Mesendoderm (in vitro differentiated cells): ENCODE results near the gene ING3.
A peak's percentile ranks its signal among the peaks of the same experiment; 100 is the strongest.

Experiments used
- DNase-seq: peaks from one replicate; pipeline ENCODE4 v3.0.0; 2013
- H2AK5ac ChIP-seq: 2 replicates; pipeline ENCODE4 v1.6.1; 2013; ENCODE audit warnings: low read length, inconsistent platforms
- H2BK120ac ChIP-seq: 2 replicates; pipeline ENCODE4 v1.6.1; 2013; ENCODE audit warnings: low read depth, mild to moderate bottlenecking, low read length, moderate library complexity, mixed read lengths
- H2BK15ac ChIP-seq: replicated peaks from 2 replicates; pipeline ENCODE4 v1.6.1; 2013; ENCODE audit warnings: low read depth, mild to moderate bottlenecking, moderate library complexity
- H2BK5ac ChIP-seq: 2 replicates; pipeline ENCODE4 v1.6.1; 2013; ENCODE audit warnings: low read length, inconsistent platforms
- H3K18ac ChIP-seq: 2 replicates; pipeline ENCODE4 v1.6.1; 2013; ENCODE audit warnings: mild to moderate bottlenecking, low read length, mixed read lengths
- H3K23ac ChIP-seq: one replicate; pipeline ENCODE4 v1.6.1; 2013; ENCODE audit warnings: low read length
- H3K27ac ChIP-seq: 2 replicates; pipeline ENCODE4 v1.5.1; 2013; ENCODE audit warnings: low read depth, mild to moderate bottlenecking, inconsistent platforms, low read length, moderate library complexity
- H3K27me3 ChIP-seq: 2 replicates; pipeline ENCODE4 v1.6.1; 2013; ENCODE audit warnings: low read length, control low read depth, mild to moderate bottlenecking, inconsistent platforms; ENCODE audit not compliant: insufficient read depth, poor library complexity
- H3K36me3 ChIP-seq: 2 replicates; pipeline ENCODE4 v1.6.1; 2013; ENCODE audit warnings: low read length, inconsistent platforms; ENCODE audit not compliant: control insufficient read depth, insufficient read depth
- H3K4ac ChIP-seq: one replicate; pipeline ENCODE4 v1.6.1; 2013; ENCODE audit warnings: low read depth, mild to moderate bottlenecking, low read length, moderate library complexity
- H3K4me1 ChIP-seq: 2 replicates; pipeline ENCODE4 v1.6.1; 2013; ENCODE audit warnings: low read depth, low read length, inconsistent platforms; ENCODE audit not compliant: control insufficient read depth
- H3K4me2 ChIP-seq: 2 replicates; pipeline ENCODE4 v1.6.1; 2013; ENCODE audit warnings: low read length
- H3K4me3 ChIP-seq: 2 replicates; pipeline ENCODE4 v1.5.1; 2013; ENCODE audit warnings: mild to moderate bottlenecking, low read length
- H3K56ac ChIP-seq: one replicate; pipeline ENCODE4 v1.6.1; 2013; ENCODE audit warnings: low read length
- H3K79me1 ChIP-seq: 2 replicates; pipeline ENCODE4 v1.6.1; 2013; ENCODE audit warnings: low read length, inconsistent platforms
- H3K79me2 ChIP-seq: 2 replicates; pipeline ENCODE4 v1.6.1; 2013; ENCODE audit warnings: mild to moderate bottlenecking, low read length; ENCODE audit not compliant: control insufficient read depth, insufficient read depth
- H3K9ac ChIP-seq: 2 replicates; pipeline ENCODE4 v1.6.1; 2013; ENCODE audit warnings: low read length, inconsistent platforms
- H4K5ac ChIP-seq: one replicate; pipeline ENCODE4 v1.6.1; 2013; ENCODE audit warnings: low read length
- H4K8ac ChIP-seq: one replicate; pipeline ENCODE4 v1.6.1; 2013; ENCODE audit warnings: low read depth, mild to moderate bottlenecking, control low read depth, low read length, moderate library complexity
- WGBS: extraction: QIAGEN DNeasy Blood & Tissue Kit; methylation state at CpG from one replicate; pipeline ENCODE4 v1.1.7; 2013; ENCODE audit warnings: low lambda C conversion rate, missing lambda C conversion rate; ENCODE audit not compliant: insufficient coverage; ENCODE audit errors: extremely low coverage; 5-methylcytosine and 5-hydroxymethylcytosine counted together

The ING3 gene

DNA sequence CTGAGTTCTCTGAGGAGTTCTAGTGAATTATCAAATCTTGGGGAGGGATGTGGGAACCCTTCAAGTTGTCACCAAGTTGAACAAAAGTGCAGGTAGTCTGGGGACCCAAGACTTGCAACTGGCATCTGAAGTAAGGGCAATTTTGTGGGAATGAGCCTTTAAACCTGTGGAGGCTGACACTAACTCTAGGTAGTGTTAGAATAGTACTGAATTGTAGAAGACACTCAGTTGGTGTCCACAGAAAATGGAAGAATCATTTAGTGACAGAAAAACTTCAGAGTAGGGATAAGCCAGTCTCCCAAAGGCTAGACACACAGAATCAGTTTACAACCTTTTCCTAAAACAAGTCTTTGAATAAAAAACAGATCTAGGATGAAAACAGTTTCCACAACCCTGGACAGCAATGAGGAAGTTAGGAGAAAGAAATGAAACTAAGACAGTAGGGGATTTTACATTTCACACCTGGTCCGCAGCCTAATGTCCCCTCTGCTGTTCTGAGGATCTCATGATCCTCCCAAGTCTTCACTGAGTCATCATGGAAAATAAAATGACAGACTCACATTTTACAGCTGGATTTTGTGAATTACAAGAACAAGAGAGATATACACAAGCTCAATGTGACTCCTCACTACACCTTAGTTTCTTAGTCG, 23.0 kb upstream of the ING3 start:
- peaks cover 6% of the 10 kb centered on the region for H3K4me1 ChIP-seq
- H4K8ac ChIP-seq, result no peak overlapping the region
- H2BK5ac ChIP-seq, result no peak overlapping the region
- H3K27ac ChIP-seq, result peak overlapping the region; percentile 29
- WGBS, result no CpG with 5 or more reads among the region's 2 CpGs
- no peaks in the 10 kb centered on the region for H3K36me3 ChIP-seq
- DNase-seq, result no peak
- H3K79me2 ChIP-seq, result no peaks in the 10 kb centered on the region
- H3K18ac ChIP-seq, result peak overlapping the region; percentile 68
- no peaks in the 10 kb centered on the region for H3K79me1 ChIP-seq
- H3K4me2 ChIP-seq, result no peak overlapping the region
- no peaks in the 10 kb centered on the region for H3K27me3 ChIP-seq
- no peak overlapping the region for H3K4ac ChIP-seq
- no peak overlapping the region for H3K4me3 ChIP-seq
- H2BK15ac ChIP-seq, result no peak overlapping the region
- H3K56ac ChIP-seq, result no peak overlapping the region
- no peak overlapping the region for H3K9ac ChIP-seq
- no peak overlapping the region for H3K23ac ChIP-seq
- H2AK5ac ChIP-seq, result no peak overlapping the region
- peak overlapping the region; percentile 73 for H2BK120ac ChIP-seq
- H4K5ac ChIP-seq, result no peak overlapping the region

DNA sequence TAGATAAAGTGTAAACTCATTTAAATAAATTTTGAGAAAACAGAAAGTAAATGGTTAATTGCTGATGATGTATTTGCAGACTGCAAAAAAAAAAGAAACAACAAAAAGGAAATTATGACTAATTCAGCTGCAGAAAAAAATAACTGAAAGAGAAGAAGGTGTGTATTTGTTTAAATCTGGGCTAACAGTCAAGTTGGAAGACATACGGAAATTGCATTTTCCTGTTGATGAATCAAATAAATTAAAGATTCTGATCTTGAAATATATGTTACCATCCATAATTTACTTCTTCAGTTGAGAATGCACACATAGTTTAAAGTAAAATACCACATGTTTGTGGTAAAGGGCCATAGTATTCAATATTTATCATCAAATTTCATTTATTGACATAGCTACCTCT, 19.3 kb upstream of the ING3 start:
- H3K56ac ChIP-seq, result no peak overlapping the region
- H3K4me3 ChIP-seq, result no peak overlapping the region
- H3K23ac ChIP-seq, result no peak overlapping the region
- no peak overlapping the region for H3K4me2 ChIP-seq
- no peaks in the 10 kb centered on the region for H3K79me1 ChIP-seq
- H2BK15ac ChIP-seq, result no peak overlapping the region
- H2BK5ac ChIP-seq, result no peak overlapping the region
- H3K9ac ChIP-seq, result no peak overlapping the region
- no peak overlapping the region for H4K5ac ChIP-seq
- H2BK120ac ChIP-seq, result no peak overlapping the region
- H3K36me3 ChIP-seq, result no peaks in the 10 kb centered on the region
- no peak overlapping the region for H3K18ac ChIP-seq
- WGBS, result no CpG with 5 or more reads among the region's 1 CpG
- no peak overlapping the region for H3K4ac ChIP-seq
- peaks cover 6% of the 10 kb centered on the region for H3K4me1 ChIP-seq
- no peaks in the 10 kb centered on the region for H3K27me3 ChIP-seq
- no peak overlapping the region for H3K27ac ChIP-seq
- H2AK5ac ChIP-seq, result no peak overlapping the region
- H3K79me2 ChIP-seq, result no peaks in the 10 kb centered on the region
- DNase-seq, result no peak
- H4K8ac ChIP-seq, result no peak overlapping the region

DNA sequence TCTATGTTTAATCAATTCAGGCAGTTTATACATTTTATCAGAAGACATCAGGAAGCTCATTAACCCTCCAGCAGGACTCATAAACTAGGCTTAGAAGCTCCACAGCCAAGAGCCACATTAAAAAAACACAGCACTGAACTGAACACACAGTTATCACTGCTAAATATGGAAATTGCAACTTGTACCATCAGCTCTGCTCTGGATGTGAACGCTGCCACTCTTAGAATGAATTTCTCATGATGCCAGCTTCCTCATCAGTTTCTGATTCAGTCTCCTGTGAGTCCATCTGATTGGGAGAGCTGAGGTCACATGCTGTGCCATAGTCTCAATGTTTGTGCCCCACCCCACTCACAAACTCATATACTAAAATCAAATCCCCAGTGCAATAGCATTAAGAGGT, 17.1 kb upstream of the ING3 start:
- no peak overlapping the region for H3K4ac ChIP-seq
- H4K8ac ChIP-seq, result no peak overlapping the region
- no peaks in the 10 kb centered on the region for H3K79me2 ChIP-seq
- no peak overlapping the region for H3K9ac ChIP-seq
- H3K4me3 ChIP-seq, result no peak overlapping the region
- no peak overlapping the region for H4K5ac ChIP-seq
- H3K79me1 ChIP-seq, result no peaks in the 10 kb centered on the region
- no peak overlapping the region for H3K4me2 ChIP-seq
- no peak overlapping the region for H2BK120ac ChIP-seq
- no peak overlapping the region for H3K18ac ChIP-seq
- DNase-seq, result no peak
- H3K27ac ChIP-seq, result no peak overlapping the region
- WGBS, result no CpG with 5 or more reads among the region's 1 CpG
- no peak overlapping the region for H3K56ac ChIP-seq
- H3K23ac ChIP-seq, result no peak overlapping the region
- H2BK5ac ChIP-seq, result no peak overlapping the region
- H2BK15ac ChIP-seq, result no peak overlapping the region
- H2AK5ac ChIP-seq, result no peak overlapping the region
- no peaks in the 10 kb centered on the region for H3K27me3 ChIP-seq
- no peaks in the 10 kb centered on the region for H3K36me3 ChIP-seq
- no peaks in the 10 kb centered on the region for H3K4me1 ChIP-seq

DNA sequence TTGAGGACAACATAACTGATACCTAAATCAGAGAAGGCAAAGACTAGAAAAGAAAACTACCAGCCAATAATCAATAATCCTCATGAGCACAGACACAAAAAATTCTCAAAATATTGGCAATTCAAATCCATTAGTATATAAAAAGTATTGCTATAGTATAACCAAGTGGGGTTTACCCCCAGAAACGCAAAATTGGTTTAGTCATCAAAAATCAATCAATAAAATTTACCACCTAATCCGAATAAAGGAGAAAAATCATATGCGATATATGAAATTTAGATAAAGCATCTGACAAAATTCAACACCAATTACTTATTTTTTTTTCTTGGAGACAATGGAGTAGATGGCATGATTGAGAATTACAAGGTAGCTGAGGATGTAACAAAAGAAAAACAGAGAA, 11.2 kb upstream of the ING3 start:
- H4K8ac ChIP-seq, result no peak overlapping the region
- H3K18ac ChIP-seq, result no peak overlapping the region
- H3K27me3 ChIP-seq, result no peaks in the 10 kb centered on the region
- H3K4me2 ChIP-seq, result no peak overlapping the region
- no peak overlapping the region for H2AK5ac ChIP-seq
- no peak overlapping the region for H2BK15ac ChIP-seq
- H3K9ac ChIP-seq, result no peak overlapping the region
- H3K4me3 ChIP-seq, result no peak overlapping the region
- H2BK120ac ChIP-seq, result no peak overlapping the region
- H3K56ac ChIP-seq, result no peak overlapping the region
- no peak overlapping the region for H2BK5ac ChIP-seq
- no peak overlapping the region for H3K23ac ChIP-seq
- H3K79me1 ChIP-seq, result no peaks in the 10 kb centered on the region
- H3K4ac ChIP-seq, result no peak overlapping the region
- H3K4me1 ChIP-seq, result no peaks in the 10 kb centered on the region
- WGBS, result 100% methylated on average over 1 of the region's 3 CpGs
- no peaks in the 10 kb centered on the region for H3K79me2 ChIP-seq
- no peak for DNase-seq
- H3K36me3 ChIP-seq, result no peaks in the 10 kb centered on the region
- H3K27ac ChIP-seq, result no peak overlapping the region
- no peak overlapping the region for H4K5ac ChIP-seq

DNA sequence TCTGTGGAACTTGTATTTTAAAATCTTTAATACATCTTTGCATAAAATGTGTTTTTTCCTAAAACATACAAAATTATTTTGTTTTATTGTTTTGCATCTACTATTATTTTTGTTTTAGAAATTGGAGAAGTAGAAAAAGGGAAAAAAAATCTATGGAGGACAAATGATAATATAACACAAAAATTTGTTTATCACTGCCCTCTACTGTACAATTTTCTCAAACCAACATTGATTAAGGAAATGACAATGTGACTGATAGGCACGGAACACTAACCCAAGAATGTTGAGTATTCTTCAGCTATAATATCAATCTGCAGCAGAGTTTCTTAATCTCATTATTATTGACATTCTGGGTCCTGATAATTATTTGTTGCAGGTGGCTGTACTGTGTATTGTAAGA, 9.5 kb upstream of the ING3 start:
- H3K4me2 ChIP-seq, result no peak overlapping the region
- no peak overlapping the region for H2BK120ac ChIP-seq
- no peak overlapping the region for H2BK5ac ChIP-seq
- H3K4me1 ChIP-seq, result no peaks in the 10 kb centered on the region
- H3K79me1 ChIP-seq, result no peaks in the 10 kb centered on the region
- H3K23ac ChIP-seq, result no peak overlapping the region
- no peak overlapping the region for H3K56ac ChIP-seq
- no peaks in the 10 kb centered on the region for H3K27me3 ChIP-seq
- no CpG with 5 or more reads among the region's 1 CpG for WGBS
- H3K4me3 ChIP-seq, result no peak overlapping the region
- no peak overlapping the region for H4K5ac ChIP-seq
- no peak overlapping the region for H3K18ac ChIP-seq
- no peak overlapping the region for H2BK15ac ChIP-seq
- H4K8ac ChIP-seq, result no peak overlapping the region
- H3K9ac ChIP-seq, result no peak overlapping the region
- no peak for DNase-seq
- H3K79me2 ChIP-seq, result no peaks in the 10 kb centered on the region
- no peak overlapping the region for H3K4ac ChIP-seq
- no peak overlapping the region for H2AK5ac ChIP-seq
- no peak overlapping the region for H3K27ac ChIP-seq
- H3K36me3 ChIP-seq, result no peaks in the 10 kb centered on the region

DNA sequence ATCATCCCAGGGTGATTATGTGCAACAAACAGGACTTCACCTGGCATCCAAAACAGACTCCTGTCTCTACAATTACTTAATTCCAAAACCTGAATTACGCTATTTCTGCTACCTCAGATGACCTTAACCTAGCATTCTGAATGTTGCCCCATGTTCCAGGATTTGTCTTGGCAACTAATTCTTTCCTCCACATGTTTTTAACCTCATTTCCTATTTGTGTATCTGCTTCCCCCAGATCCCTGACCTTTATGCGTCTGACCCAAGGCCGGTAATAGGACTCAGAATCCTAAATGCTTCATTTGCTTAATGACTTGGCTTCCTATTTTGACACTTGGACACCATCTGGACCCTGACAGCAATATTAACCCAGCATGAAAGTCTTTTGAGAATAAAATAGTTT, 8.7 kb upstream of the ING3 start:
- DNase-seq, result no peak
- Histone ChIP-seq H3K79me2 (no peaks in the 10 kb centered on the region), H3K9ac (no peak overlapping the region), H2BK120ac (no peak overlapping the region), H3K27ac (no peak overlapping the region), H3K18ac (no peak overlapping the region), H3K4me2 (no peak overlapping the region), H3K4me1 (no peaks in the 10 kb centered on the region), H2BK5ac (no peak overlapping the region), H4K5ac (no peak overlapping the region), H4K8ac (no peak overlapping the region), H2BK15ac (no peak overlapping the region), H3K4ac (no peak overlapping the region), H3K23ac (no peak overlapping the region), H2AK5ac (no peak overlapping the region), H3K79me1 (no peaks in the 10 kb centered on the region), H3K27me3 (no peaks in the 10 kb centered on the region), H3K4me3 (no peak overlapping the region), H3K56ac (no peak overlapping the region), H3K36me3 (no peaks in the 10 kb centered on the region)
- WGBS, result no CpG with 5 or more reads among the region's 3 CpGs
